ENCODE measurements around the gene UBL4B.

UBL4B gene

DNA sequence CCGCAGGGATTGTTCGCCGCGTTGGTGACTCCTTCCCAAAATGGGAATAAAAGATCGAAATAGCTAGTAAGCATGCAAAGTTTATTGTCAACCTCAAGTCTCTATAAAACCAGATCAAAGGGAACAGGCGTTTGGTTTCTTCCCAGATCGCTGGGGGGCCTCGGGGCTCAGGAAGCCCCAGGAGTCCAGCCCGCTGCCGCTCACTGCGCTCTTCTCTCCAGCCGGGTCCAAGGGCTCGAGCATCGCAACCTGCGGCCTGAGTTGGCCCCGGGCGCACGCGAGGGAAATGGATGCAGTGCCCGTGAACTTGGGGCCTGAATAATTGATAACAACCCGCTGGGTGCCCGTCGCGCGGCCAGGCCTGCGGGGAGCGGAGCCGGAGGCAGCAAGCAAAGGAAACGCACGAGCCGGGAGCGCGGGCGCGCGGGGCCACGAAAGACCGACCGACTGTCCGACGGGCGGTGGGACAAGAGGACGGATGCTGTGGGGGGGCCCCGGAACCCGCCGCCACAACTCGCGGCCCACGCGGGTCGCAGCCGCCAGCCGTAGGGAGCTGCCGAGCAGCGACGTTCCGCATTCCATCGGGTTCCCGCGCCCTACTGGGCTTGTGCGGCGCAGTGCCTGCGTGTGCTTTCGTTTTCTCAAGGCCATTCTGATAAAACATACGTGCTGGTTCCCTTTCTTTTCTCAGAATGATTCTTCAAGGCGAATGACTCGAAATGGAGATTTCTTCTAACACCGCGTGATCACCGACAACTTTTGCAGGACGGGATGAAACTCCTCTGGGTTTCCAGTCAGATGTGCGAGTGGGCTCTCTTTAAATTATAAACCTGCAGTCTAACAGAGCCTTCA, 27.8 kb upstream of the UBL4B start:
- DNase-seq (ENCODE audit: low spot score) = no peak

DNA sequence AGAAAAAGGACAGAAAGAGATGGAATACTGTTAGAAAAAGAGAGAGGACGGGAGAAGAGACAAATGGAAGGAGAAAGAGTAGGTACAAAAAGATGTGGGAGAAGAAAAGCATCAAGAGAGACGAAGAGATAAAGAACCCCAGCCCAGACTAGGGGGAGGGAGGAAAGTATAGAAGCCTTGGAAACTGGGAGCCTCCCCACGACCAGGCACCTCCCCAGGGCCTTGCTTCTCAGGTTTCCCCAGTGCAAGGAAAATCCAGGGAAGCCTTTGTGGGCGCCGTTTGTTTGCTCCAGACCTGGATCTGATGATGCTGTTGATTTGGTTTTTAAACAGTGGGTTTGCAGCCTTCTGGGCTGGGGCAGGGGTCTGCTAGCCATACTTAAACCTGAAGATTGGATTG, 26.6 kb upstream of the UBL4B start:
- no peak for DNase-seq (ENCODE audit: low spot score)

- no peak for DNase-seq (ENCODE audit: low spot score)
Observed at GRCh38 chr1:110086961-110087360, 25.3 kb upstream of the UBL4B start.

DNA sequence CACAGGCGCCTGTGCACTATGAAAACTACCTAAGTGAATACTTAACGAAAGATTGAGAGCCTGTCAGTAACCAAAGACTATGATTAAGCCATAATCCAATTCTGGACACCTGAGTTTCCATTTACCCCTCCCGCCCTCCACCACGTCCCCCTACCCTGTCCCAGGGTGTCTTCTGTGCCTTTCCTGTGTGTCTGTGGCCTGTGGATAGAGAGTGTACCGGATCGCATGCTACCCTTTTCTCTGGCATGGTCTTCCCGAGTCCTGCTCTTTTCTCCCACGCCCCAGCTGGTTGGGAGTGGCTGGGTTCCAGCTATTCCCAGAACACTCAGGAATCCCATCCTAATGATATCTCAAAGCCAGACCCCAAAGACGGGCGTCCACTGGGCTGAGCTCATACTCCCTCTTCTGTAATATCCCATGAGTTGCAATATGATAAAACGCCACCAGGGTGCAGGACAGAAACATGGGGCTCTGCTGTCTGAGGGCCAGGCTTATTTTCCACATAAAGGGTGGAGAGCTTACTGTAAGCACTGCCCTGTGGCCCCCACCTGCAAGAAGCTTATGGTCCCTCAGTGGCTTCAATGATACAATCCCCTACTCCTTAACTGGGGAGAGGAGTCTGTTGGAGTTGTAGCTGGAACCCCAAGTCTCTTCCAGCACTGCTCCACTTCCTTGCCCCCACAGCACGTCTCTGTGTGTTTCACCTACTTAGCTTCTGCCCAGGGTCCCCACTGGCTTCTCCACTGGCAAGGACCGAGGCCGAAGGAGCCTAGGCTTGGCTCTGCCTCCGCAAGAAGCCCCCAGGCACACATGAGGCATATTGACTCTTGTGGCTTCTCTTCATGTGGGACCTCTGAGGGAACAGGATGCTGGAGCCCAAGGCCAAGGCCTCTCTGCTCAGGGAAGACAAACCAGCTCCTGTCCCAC, 24.2 kb upstream of the UBL4B start:
- DNase-seq (ENCODE audit: low spot score) = no peak

GRCh38 chr1:110088739-110089316, 23.4 kb upstream of the UBL4B start:
- no peak for DNase-seq (ENCODE audit: low spot score)

DNA sequence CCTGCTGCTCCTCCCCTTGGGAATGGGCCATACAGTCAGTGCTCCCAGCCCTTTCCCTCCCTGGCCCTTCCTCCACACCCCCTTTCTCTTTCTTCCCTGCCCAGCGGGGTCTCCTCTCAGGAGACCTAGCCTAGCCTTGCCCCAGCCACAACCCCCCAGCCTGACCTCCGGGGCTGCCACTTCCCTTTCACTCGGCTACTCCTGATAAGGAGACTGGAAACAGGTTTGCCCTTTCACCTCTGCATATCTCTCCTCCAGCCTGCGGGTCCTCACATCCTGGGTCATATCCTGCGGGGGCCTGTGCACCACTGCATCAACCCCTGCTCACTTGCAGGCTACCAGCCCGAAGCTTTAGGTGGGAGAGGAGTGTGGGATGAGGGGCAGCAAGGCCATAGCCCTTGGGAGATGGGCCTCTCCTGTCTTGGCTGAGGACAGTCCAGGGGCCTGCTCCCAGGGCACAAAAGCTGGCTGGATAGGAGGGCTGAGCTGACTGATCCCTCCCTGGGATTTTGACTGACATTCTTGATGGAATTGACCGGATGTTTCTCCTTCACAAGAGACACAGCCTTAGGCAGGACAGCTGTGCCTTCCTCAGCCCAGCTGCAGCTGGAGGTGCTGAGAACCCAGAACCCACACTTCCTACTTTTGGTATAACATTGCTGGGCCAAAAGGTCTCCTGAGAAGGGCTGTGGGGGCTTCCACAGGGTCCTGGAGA, 22.5 kb upstream of the UBL4B start:
- DNase-seq (ENCODE audit: low spot score) = no peak

GRCh38 chr1:110091381-110091780, 20.9 kb upstream of the UBL4B start:
- DNase-seq (ENCODE audit: low spot score) = no peak

DNA sequence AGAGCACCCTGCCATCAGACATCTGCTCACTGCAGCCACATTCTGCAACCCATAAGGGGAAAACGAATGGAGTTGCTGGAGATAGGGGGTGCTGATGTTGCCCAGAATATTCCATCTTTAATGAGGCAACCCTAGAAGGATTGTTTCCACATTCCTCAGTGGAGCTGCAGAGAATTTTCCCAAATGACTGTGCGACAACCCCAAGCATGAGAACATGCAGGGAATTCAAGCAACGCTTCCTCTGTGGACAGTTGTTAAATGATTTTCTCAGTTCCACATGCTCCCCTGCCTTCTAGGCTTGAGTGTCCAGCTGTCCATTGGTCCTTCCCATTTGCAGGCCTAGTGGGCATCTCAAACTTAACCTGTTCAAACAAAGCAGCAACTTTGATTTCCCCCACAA, 20.5 kb upstream of the UBL4B start:
- no peak for DNase-seq (ENCODE audit: low spot score)

GRCh38 chr1:110092991-110093390, 19.3 kb upstream of the UBL4B start:
- no peak for DNase-seq (ENCODE audit: low spot score)

GRCh38 chr1:110094931-110095654, 17.1 kb upstream of the UBL4B start:
- DNase-seq (ENCODE audit: low spot score) = no peak

DNA sequence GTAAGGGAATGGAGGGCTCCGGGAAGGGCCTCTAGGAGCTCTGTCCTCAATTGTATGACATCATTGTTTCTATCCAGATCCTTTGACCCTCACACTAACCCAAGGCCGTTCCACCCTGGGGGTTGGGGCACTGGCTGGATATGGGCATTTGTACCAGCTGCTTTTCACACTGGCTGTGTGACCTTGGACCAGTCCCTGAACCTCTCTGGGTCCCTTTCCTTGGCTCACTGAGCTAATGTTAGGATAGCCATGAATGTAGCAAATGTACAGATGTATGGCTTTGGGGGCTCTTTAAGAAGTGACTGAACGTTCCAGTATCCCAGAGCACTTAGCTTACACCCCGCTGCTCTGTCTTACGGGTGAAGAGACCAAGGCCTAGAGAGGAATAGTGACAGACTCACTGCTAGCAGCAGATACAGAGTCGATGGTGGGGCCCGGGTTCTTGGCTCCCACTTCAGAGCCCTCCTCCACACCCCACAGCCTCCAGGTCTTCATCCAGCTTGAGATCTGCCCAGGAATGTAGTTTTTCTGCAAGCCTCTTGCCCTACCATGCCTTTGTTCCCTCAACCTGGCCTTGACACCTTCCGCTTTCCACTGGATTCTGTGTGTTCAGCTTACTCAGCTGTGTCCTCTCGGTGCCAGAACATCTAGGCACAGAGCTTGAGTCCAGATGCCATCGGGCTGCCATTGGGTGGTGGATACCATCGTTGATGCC, 14.6 kb upstream of the UBL4B start:
- DNase-seq (ENCODE audit: low spot score) = no peak

- DNase-seq (ENCODE audit: low spot score) = no peak
Observed at GRCh38 chr1:110098222-110099026, 13.8 kb upstream of the UBL4B start.

DNA sequence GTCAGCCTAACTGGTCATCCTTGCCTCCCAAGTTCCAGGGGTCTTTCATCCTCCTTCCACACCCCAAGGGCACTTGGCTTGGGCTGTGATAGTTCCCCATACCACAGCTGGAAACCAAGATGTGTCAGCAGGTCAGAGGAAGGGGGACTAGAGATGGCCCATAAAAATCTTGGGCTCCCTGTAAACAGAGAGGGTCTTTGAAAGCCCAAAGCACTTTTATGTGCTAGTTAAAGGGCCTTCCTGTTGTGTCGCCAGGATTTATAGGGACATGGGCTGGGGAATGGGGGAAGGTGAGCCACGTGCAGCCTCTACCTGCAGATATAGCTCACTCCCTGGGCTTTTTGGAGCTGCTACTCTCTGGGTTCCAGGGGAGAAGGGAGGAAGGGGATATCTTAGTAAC, 11.9 kb upstream of the UBL4B start:
- no peak for DNase-seq (ENCODE audit: low spot score)

DNA sequence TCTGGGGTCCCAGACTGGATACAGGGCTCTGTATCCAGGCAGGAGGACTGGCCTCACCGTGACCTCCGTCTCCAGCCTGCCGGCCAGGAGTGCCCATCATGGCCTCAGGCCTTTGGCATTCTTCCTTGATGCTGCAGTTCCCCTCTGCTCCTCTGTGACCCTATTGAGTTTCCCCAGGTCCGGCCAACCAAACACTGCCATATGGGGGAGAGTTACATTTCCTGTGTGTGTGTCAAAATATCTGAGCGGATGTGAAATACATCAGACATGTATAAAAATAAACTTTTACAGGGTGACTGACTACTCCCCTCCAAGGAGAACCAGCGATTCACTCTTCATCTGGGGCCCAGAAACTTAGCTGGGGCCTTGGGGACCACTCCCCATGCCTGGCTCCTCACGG, 10.2 kb upstream of the UBL4B start:
- no peak for DNase-seq (ENCODE audit: low spot score)

GRCh38 chr1:110106013-110106941, 6.0 kb upstream of the UBL4B start:
- peak; percentile 85 for DNase-seq (ENCODE audit: low spot score)

DNA sequence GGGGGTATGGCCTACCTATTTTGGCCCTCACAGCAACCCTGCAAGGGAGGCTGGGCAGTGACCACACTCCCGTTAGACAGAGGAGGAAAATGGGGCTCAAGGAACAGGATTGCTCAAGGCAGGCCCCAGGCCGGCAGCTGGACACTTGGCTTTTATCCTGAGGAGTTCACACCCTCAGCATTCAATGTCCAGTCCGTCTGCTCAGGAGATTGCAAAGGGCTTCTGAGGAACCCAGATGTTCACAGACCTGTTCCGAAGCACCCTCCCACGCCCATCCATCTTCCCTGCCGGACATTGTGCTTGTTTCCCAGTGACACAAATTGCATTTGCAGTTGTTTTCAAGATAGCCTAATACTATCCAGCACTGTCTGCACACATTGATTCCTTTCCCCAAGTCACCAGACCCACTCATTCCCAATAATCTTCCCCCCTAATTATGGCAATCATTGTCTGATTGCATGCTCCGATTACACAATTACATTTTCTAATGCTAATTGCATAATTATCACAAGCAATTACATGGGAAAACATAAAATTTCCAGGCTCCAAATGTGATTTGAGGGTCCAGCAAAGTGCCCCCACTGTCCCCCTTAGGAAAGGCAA, 4.3 kb upstream of the UBL4B start:
- no peak for DNase-seq (ENCODE audit: low spot score)

DNA sequence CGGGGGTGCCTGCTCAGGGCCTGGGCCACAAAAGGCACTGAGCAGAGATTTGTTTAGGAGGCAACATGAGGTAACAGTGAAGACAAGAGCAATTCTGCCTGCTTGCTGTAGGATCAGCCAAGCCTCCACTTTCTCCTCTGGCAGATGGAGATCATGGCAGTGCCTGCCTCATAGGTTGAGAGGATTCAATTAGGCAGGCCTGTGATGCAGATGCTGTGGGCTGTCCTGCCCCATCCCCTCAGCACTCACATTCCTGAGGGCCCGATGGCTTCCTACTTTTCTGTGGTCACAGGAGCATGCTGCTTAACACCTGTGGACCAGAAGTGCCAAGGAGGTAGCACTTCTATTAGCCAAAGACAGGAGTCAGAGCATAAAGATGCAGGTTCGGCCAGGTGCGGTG, 1.2 kb upstream of the UBL4B start:
- no peak for DNase-seq (ENCODE audit: low spot score)

DNA sequence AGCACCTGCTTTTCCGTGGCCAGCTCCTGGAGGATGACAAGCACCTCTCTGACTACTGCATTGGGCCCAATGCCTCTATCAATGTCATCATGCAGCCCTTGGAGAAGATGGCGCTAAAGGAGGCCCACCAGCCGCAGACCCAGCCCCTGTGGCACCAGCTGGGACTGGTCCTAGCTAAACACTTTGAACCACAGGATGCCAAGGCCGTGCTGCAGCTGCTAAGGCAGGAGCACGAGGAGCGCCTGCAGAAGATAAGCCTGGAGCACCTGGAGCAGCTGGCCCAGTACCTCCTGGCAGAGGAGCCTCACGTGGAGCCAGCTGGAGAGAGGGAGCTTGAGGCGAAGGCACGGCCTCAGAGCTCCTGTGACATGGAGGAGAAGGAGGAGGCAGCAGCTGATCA, 413 bp downstream of the UBL4B start:
- no peak for DNase-seq (ENCODE audit: low spot score)
